Panc1 (cell line): ENCODE results near the gene CNST.

ENCODE experiments used
- CTCF ChIP-seq: fragments of 450-650 bp; IDR thresholded peaks from 2 replicates; pipeline ENCODE4 v1.5.1; 2017; ENCODE audit warnings: mild to moderate bottlenecking
- POLR2AphosphoS5 ChIP-seq: IDR thresholded peaks from 2 replicates; pipeline ENCODE4 v1.6.1; 2012; ENCODE audit warnings: mild to moderate bottlenecking, low read depth, low read length, moderate library complexity
- REST ChIP-seq, 2 experiments: IDR thresholded peaks; 2 replicates each; pipeline ENCODE4 v1.6.1; 2011 to 2012; ENCODE audit warnings: low read depth in 2 of 2, control low read depth in 1 of 2, low read length in 1 of 2, mild to moderate bottlenecking in 1 of 2, moderate library complexity in 1 of 2; ENCODE audit not compliant: insufficient read depth in 1 of 2
- SIN3A ChIP-seq: IDR thresholded peaks from 2 replicates; pipeline ENCODE4 v1.6.1; 2012; ENCODE audit warnings: low read depth, mild to moderate bottlenecking, low read length, moderate library complexity, borderline replicate concordance; ENCODE audit not compliant: insufficient read depth

GRCh38 chr1:246552110-246552509 is 14.1 kb upstream of the CNST start:
- TF ChIP-seq POLR2AphosphoS5 (no peak), CTCF (no peak), REST (IDR thresholded peaks at IDR 0.05; ENCODE audit: insufficient read depth in 1 of 2, low read depth in 2 of 2, low read length in 1 of 2) (no peak), SIN3A (no peak)
